ENCODE results near the gene KDM5B.
"Not testable (repeated sequence)": the region's sequence is repeated elsewhere in the genome, so short reads cannot be mapped to it uniquely, and the experiment has no call there.

KDM5B gene

GRCh38 chr1:202728951-202729350 lies 79.3 kb downstream of the KDM5B start:
- DNase-seq: no peak
- no peaks in the 10 kb centered on the region for H3K4me1 ChIP-seq (ENCODE audit: control extremely low read depth in 1 of 4, control insufficient read depth in 4 of 4, insufficient read depth in 4 of 4, low read length in 3 of 4)
- H3K36me3 ChIP-seq (ENCODE audit: control insufficient read depth in 4 of 4, insufficient read depth in 4 of 4, low read length in 3 of 4): peaks cover 33 to 94% (median 76%) of the 10 kb centered on the region in 4 experiments
- CTCF ChIA-PET: interaction anchor here (0.8 to 4.1 kb wide), 3 partner anchors 11 to 122 kb away, joined by 3 to 29 read pairs (median 5); no protein-coding TSS in a partner anchor
- no peaks in the 10 kb centered on the region for H3K9me3 ChIP-seq (ENCODE audit: control extremely low read depth in 1 of 5, control insufficient read depth in 4 of 5, insufficient read depth in 2 of 5, low read depth in 1 of 5, low read length in 4 of 5)
- H3K27me3 ChIP-seq (replicated peaks in 2 of 5; ENCODE audit: control insufficient read depth in 4 of 5, insufficient read depth in 5 of 5, low read length in 4 of 5): no peaks in the 10 kb centered on the region
- 88% methylated on average over 1 of the region's 4 CpGs for WGBS (ENCODE audit: insufficient coverage)
- H3K4me3 ChIP-seq (ENCODE audit: control insufficient read depth in 1 of 7, extremely low read depth in 1 of 7, insufficient read depth in 4 of 7, low read depth in 2 of 7, low read length in 6 of 7): no peak overlapping the region
- POLR2A ChIA-PET: no interaction called here
- H3K27ac ChIP-seq (ENCODE audit: insufficient read depth in 1 of 2, low read depth in 1 of 2, low read length in 2 of 2, poor library complexity in 1 of 2, severe bottlenecking in 2 of 2): no peak overlapping the region

GRCh38 chr1:202725526-202725925 lies 82.7 kb downstream of the KDM5B start:
- POLR2A ChIA-PET: interaction anchor here (0.6 kb wide), 2 partner anchors 13 to 791 kb away, joined by 3 to 6 read pairs; no protein-coding TSS in a partner anchor
- Histone ChIP-seq H3K9me3 (ENCODE audit: control extremely low read depth in 1 of 5, control insufficient read depth in 4 of 5, insufficient read depth in 2 of 5, low read depth in 1 of 5, low read length in 4 of 5) (no peaks in the 10 kb centered on the region), H3K27ac (ENCODE audit: insufficient read depth in 1 of 2, low read depth in 1 of 2, low read length in 2 of 2, poor library complexity in 1 of 2, severe bottlenecking in 2 of 2) (no peak overlapping the region), H3K4me3 (ENCODE audit: control insufficient read depth in 1 of 7, extremely low read depth in 1 of 7, insufficient read depth in 4 of 7, low read depth in 2 of 7, low read length in 6 of 7) (no peak overlapping the region), H3K27me3 (replicated peaks in 2 of 5; ENCODE audit: control insufficient read depth in 4 of 5, insufficient read depth in 5 of 5, low read length in 4 of 5) (no peaks in the 10 kb centered on the region), H3K4me1 (ENCODE audit: control extremely low read depth in 1 of 4, control insufficient read depth in 4 of 4, insufficient read depth in 4 of 4, low read length in 3 of 4) (no peaks in the 10 kb centered on the region), H3K36me3 (ENCODE audit: control insufficient read depth in 4 of 4, insufficient read depth in 4 of 4, low read length in 3 of 4) (peaks cover 17 to 59% (median 49%) of the 10 kb centered on the region in 4 experiments)
- DNase-seq: no peak
- CTCF ChIA-PET: interaction anchor here (0.7 to 1.5 kb wide), 5 partner anchors 10 to 536 kb away, joined by 3 to 6 read pairs (median 4); no protein-coding TSS in a partner anchor
- WGBS (ENCODE audit: insufficient coverage): 97% methylated on average over 3 of the region's 3 CpGs

GRCh38 chr1:202723708-202724107 lies 84.5 kb downstream of the KDM5B start:
- POLR2A ChIA-PET: no interaction called here
- DNase-seq: peak in 1 of 3 donors; percentile 25
- Histone ChIP-seq H3K27ac (ENCODE audit: insufficient read depth in 1 of 2, low read depth in 1 of 2, low read length in 2 of 2, poor library complexity in 1 of 2, severe bottlenecking in 2 of 2) (no peak overlapping the region), H3K9me3 (ENCODE audit: control extremely low read depth in 1 of 5, control insufficient read depth in 4 of 5, insufficient read depth in 2 of 5, low read depth in 1 of 5, low read length in 4 of 5) (no peaks in the 10 kb centered on the region), H3K27me3 (replicated peaks in 2 of 5; ENCODE audit: control insufficient read depth in 4 of 5, insufficient read depth in 5 of 5, low read length in 4 of 5) (peaks cover 0 to under 1% (median 0%) of the 10 kb centered on the region in 5 experiments), H3K4me1 (ENCODE audit: control extremely low read depth in 1 of 4, control insufficient read depth in 4 of 4, insufficient read depth in 4 of 4, low read length in 3 of 4) (no peaks in the 10 kb centered on the region), H3K36me3 (ENCODE audit: control insufficient read depth in 4 of 4, insufficient read depth in 4 of 4, low read length in 3 of 4) (peaks cover 11 to 41% (median 31%) of the 10 kb centered on the region in 4 experiments), H3K4me3 (ENCODE audit: control insufficient read depth in 1 of 7, extremely low read depth in 1 of 7, insufficient read depth in 4 of 7, low read depth in 2 of 7, low read length in 6 of 7) (no peak overlapping the region)
- CTCF ChIA-PET: interaction anchor here (1.1 to 1.3 kb wide), 3 partner anchors 64 to 537 kb away, joined by 3 to 4 read pairs (median 4); no protein-coding TSS in a partner anchor
- WGBS (ENCODE audit: insufficient coverage): 86% methylated on average over 1 of the region's 7 CpGs

- CTCF ChIA-PET: interaction anchor here (0.7 to 1.1 kb wide), 3 partner anchors 21 to 536 kb away, joined by 3 to 4 read pairs (median 3); no protein-coding TSS in a partner anchor
- 92% methylated on average over 6 of the region's 6 CpGs for WGBS (ENCODE audit: insufficient coverage)
- POLR2A ChIA-PET: not testable (repeated sequence)
These were observed 85.2 kb downstream of the KDM5B start for GRCh38 chr1:202723046-202723445.

GRCh38 chr1:202716654-202717053 lies 91.6 kb downstream of the KDM5B start:
- ChIA-PET POLR2A (no interaction called here), CTCF (interaction anchor here (0.6 to 5.2 kb wide), 12 partner anchors 9 to 524 kb away, joined by 3 to 29 read pairs (median 4); no protein-coding TSS in a partner anchor)
- no peak overlapping the region for H3K4me3 ChIP-seq (ENCODE audit: control insufficient read depth in 1 of 7, extremely low read depth in 1 of 7, insufficient read depth in 4 of 7, low read depth in 2 of 7, low read length in 6 of 7)
- no peaks in the 10 kb centered on the region for H3K9me3 ChIP-seq (ENCODE audit: control extremely low read depth in 1 of 5, control insufficient read depth in 4 of 5, insufficient read depth in 2 of 5, low read depth in 1 of 5, low read length in 4 of 5)
- peaks cover 5 to 31% (median 26%) of the 10 kb centered on the region in 5 experiments for H3K27me3 ChIP-seq (replicated peaks in 2 of 5; ENCODE audit: control insufficient read depth in 4 of 5, insufficient read depth in 5 of 5, low read length in 4 of 5)
- WGBS (ENCODE audit: insufficient coverage): 100% methylated on average over 2 of the region's 2 CpGs
- H3K36me3 ChIP-seq (ENCODE audit: control insufficient read depth in 4 of 4, insufficient read depth in 4 of 4, low read length in 3 of 4): no peaks in the 10 kb centered on the region
- no peaks in the 10 kb centered on the region for H3K4me1 ChIP-seq (ENCODE audit: control extremely low read depth in 1 of 4, control insufficient read depth in 4 of 4, insufficient read depth in 4 of 4, low read length in 3 of 4)
- no peak overlapping the region for H3K27ac ChIP-seq (ENCODE audit: insufficient read depth in 1 of 2, low read depth in 1 of 2, low read length in 2 of 2, poor library complexity in 1 of 2, severe bottlenecking in 2 of 2)
- DNase-seq: no peak

More at GRCh38 chr1:202723046-202723445, 85.2 kb downstream of the KDM5B start:
- not testable (repeated sequence) for H3K27me3 ChIP-seq (replicated peaks in 2 of 5; ENCODE audit: control insufficient read depth in 4 of 5, insufficient read depth in 5 of 5, low read length in 4 of 5); H3K27ac ChIP-seq (ENCODE audit: insufficient read depth in 1 of 2, low read depth in 1 of 2, low read length in 2 of 2, poor library complexity in 1 of 2, severe bottlenecking in 2 of 2); H3K4me1 ChIP-seq (ENCODE audit: control extremely low read depth in 1 of 4, control insufficient read depth in 4 of 4, insufficient read depth in 4 of 4, low read length in 3 of 4); DNase-seq; H3K4me3 ChIP-seq (ENCODE audit: control insufficient read depth in 1 of 7, extremely low read depth in 1 of 7, insufficient read depth in 4 of 7, low read depth in 2 of 7, low read length in 6 of 7); H3K9me3 ChIP-seq (ENCODE audit: control extremely low read depth in 1 of 5, control insufficient read depth in 4 of 5, insufficient read depth in 2 of 5, low read depth in 1 of 5, low read length in 4 of 5)
- peaks cover 9 to 34% (median 25%) of the 10 kb centered on the region in 4 experiments for H3K36me3 ChIP-seq (ENCODE audit: control insufficient read depth in 4 of 4, insufficient read depth in 4 of 4, low read length in 3 of 4)

- H3K36me3 ChIP-seq (ENCODE audit: control insufficient read depth in 4 of 4, insufficient read depth in 4 of 4, low read length in 3 of 4); H3K9me3 ChIP-seq (ENCODE audit: control extremely low read depth in 1 of 5, control insufficient read depth in 4 of 5, insufficient read depth in 2 of 5, low read depth in 1 of 5, low read length in 4 of 5); H3K27ac ChIP-seq (ENCODE audit: insufficient read depth in 1 of 2, low read depth in 1 of 2, low read length in 2 of 2, poor library complexity in 1 of 2, severe bottlenecking in 2 of 2); POLR2A ChIA-PET; DNase-seq; H3K4me3 ChIP-seq (ENCODE audit: control insufficient read depth in 1 of 7, extremely low read depth in 1 of 7, insufficient read depth in 4 of 7, low read depth in 2 of 7, low read length in 6 of 7): not testable (repeated sequence)
- CTCF ChIA-PET: interaction anchor here (0.9 to 1.8 kb wide), 3 partner anchors 13 to 253 kb away, joined by 3 to 4 read pairs (median 3); no protein-coding TSS in a partner anchor
- Histone ChIP-seq H3K4me1 (ENCODE audit: control extremely low read depth in 1 of 4, control insufficient read depth in 4 of 4, insufficient read depth in 4 of 4, low read length in 3 of 4) (peaks cover 0 to 15% (median 10%) of the 10 kb centered on the region in 4 experiments), H3K27me3 (replicated peaks in 2 of 5; ENCODE audit: control insufficient read depth in 4 of 5, insufficient read depth in 5 of 5, low read length in 4 of 5) (peaks cover 8 to 55% (median 36%) of the 10 kb centered on the region in 5 experiments)
- 90% methylated on average over 1 of the region's 1 CpG for WGBS (ENCODE audit: insufficient coverage)
These were observed 94.0 kb downstream of the KDM5B start for GRCh38 chr1:202714202-202714601.

- Histone ChIP-seq H3K9me3 (ENCODE audit: control extremely low read depth in 1 of 5, control insufficient read depth in 4 of 5, insufficient read depth in 2 of 5, low read depth in 1 of 5, low read length in 4 of 5) (no peaks in the 10 kb centered on the region), H3K27me3 (replicated peaks in 2 of 5; ENCODE audit: control insufficient read depth in 4 of 5, insufficient read depth in 5 of 5, low read length in 4 of 5) (peaks cover 6 to 65% (median 34%) of the 10 kb centered on the region in 5 experiments), H3K36me3 (ENCODE audit: control insufficient read depth in 4 of 4, insufficient read depth in 4 of 4, low read length in 3 of 4) (no peaks in the 10 kb centered on the region), H3K4me1 (ENCODE audit: control extremely low read depth in 1 of 4, control insufficient read depth in 4 of 4, insufficient read depth in 4 of 4, low read length in 3 of 4) (peaks cover 0 to 16% (median 10%) of the 10 kb centered on the region in 4 experiments), H3K27ac (ENCODE audit: insufficient read depth in 1 of 2, low read depth in 1 of 2, low read length in 2 of 2, poor library complexity in 1 of 2, severe bottlenecking in 2 of 2) (no peak overlapping the region), H3K4me3 (ENCODE audit: control insufficient read depth in 1 of 7, extremely low read depth in 1 of 7, insufficient read depth in 4 of 7, low read depth in 2 of 7, low read length in 6 of 7) (no peak overlapping the region)
- ChIA-PET POLR2A (no interaction called here), CTCF (interaction anchor here (0.8 to 1.2 kb wide), 2 partner anchors 53 to 86 kb away, joined by 4 to 5 read pairs; no protein-coding TSS in a partner anchor)
- no peak for DNase-seq
- WGBS (ENCODE audit: insufficient coverage): 90% methylated on average over 2 of the region's 4 CpGs
These were observed 95.1 kb downstream of the KDM5B start for GRCh38 chr1:202713110-202713509.

Measured in common myeloid progenitor, CD34-positive (primary cell).